ENCODE results near the gene ITCH. TPM values are rescaled to one million over a fixed set of nuclear protein-coding genes. Genes with fewer than 3 reads are reported as not detected.

The ITCH gene
- total RNA-seq, 1 donor from 2014 or later: 66.3 TPM

GRCh38 chr20:34368547-34368946 is 5.5 kb downstream of the ITCH start:
- peaks cover 50% of the 10 kb centered on the region for H3K36me3 Mint-ChIP-seq (ENCODE audit: low read depth)
- H3K4me1 Mint-ChIP-seq: peaks cover 38% of the 10 kb centered on the region
- no peak overlapping the region for H3K27ac Mint-ChIP-seq
- POLR2A ChIA-PET: no interaction called here
- no peaks in the 10 kb centered on the region for H3K9me3 Mint-ChIP-seq
- CTCF ChIA-PET: interaction anchor here (1.1 kb wide), 1 partner anchor 56 kb away, joined by 3 read pairs; no protein-coding TSS in a partner anchor
- no peaks in the 10 kb centered on the region for H3K27me3 Mint-ChIP-seq
- H3K4me3 Mint-ChIP-seq: no peak overlapping the region
- TF ChIP-seq CTCF (IDR thresholded peaks at IDR 0.05): no peak
- intact Hi-C loops (cut with micrococcal nuclease): loop anchor here (10.0 kb wide), 1 partner anchor 456 kb away; the partner anchor contains the start of gene NCOA6
- ATAC-seq (ENCODE audit: low read depth) (no peak), DNase-seq (no peak)

GRCh38 chr20:34369265-34369664 is 6.2 kb downstream of the ITCH start:
- intact Hi-C loops (cut with micrococcal nuclease): loop anchor here (10.0 kb wide), 1 partner anchor 456 kb away; the partner anchor contains the start of gene NCOA6
- TF ChIP-seq CTCF (IDR thresholded peaks at IDR 0.05): no peak
- ChIA-PET CTCF (interaction anchor here (1.1 kb wide), 1 partner anchor 57 kb away, joined by 3 read pairs; no protein-coding TSS in a partner anchor), POLR2A (no interaction called here)
- no peaks in the 10 kb centered on the region for H3K27me3 Mint-ChIP-seq
- H3K4me1 Mint-ChIP-seq: peaks cover 32% of the 10 kb centered on the region
- H3K9me3 Mint-ChIP-seq: no peaks in the 10 kb centered on the region
- ATAC-seq (ENCODE audit: low read depth) (no peak), DNase-seq (no peak)
- no peak overlapping the region for H3K27ac Mint-ChIP-seq
- peaks cover 56% of the 10 kb centered on the region for H3K36me3 Mint-ChIP-seq (ENCODE audit: low read depth)
- H3K4me3 Mint-ChIP-seq: no peak overlapping the region

- no peak overlapping the region for H3K4me3 Mint-ChIP-seq
- peaks cover 58% of the 10 kb centered on the region for H3K36me3 Mint-ChIP-seq (ENCODE audit: low read depth)
- no peak for ATAC-seq (ENCODE audit: low read depth)
- no peaks in the 10 kb centered on the region for H3K9me3 Mint-ChIP-seq
- intact Hi-C loops (cut with micrococcal nuclease): no loop called here
- no peak for TF ChIP-seq CTCF (IDR thresholded peaks at IDR 0.05)
- peaks cover 30% of the 10 kb centered on the region for H3K4me1 Mint-ChIP-seq
- H3K27me3 Mint-ChIP-seq: no peaks in the 10 kb centered on the region
- CTCF ChIA-PET: no interaction called here
- POLR2A ChIA-PET: no interaction called here
- H3K27ac Mint-ChIP-seq: no peak overlapping the region
- no peak for DNase-seq
Measured at GRCh38 chr20:34370062-34370461, 7.0 kb downstream of the ITCH start.

- CTCF ChIA-PET: interaction anchor here (1.0 to 1.3 kb wide), 2 partner anchors 33 to 61 kb away, joined by 3 to 5 read pairs; no protein-coding TSS in a partner anchor
- H3K27me3 Mint-ChIP-seq: no peaks in the 10 kb centered on the region
- H3K27ac Mint-ChIP-seq: no peak overlapping the region
- ATAC-seq (ENCODE audit: low read depth) (no peak), DNase-seq (no peak)
- H3K36me3 Mint-ChIP-seq (ENCODE audit: low read depth): peaks cover 55% of the 10 kb centered on the region
- peaks cover 22% of the 10 kb centered on the region for H3K4me1 Mint-ChIP-seq
- H3K9me3 Mint-ChIP-seq: no peaks in the 10 kb centered on the region
- no peak overlapping the region for H3K4me3 Mint-ChIP-seq
- intact Hi-C loops (cut with micrococcal nuclease): no loop called here
- POLR2A ChIA-PET: interaction anchor here (1.0 kb wide), 1 partner anchor 9 kb away, joined by 4 read pairs; no protein-coding TSS in a partner anchor
- no peak for TF ChIP-seq CTCF (IDR thresholded peaks at IDR 0.05)
Measured at GRCh38 chr20:34373445-34373844, 10.4 kb downstream of the ITCH start.

- Mint-ChIP-seq H3K27ac (no peak overlapping the region), H3K27me3 (no peaks in the 10 kb centered on the region), H3K36me3 (ENCODE audit: low read depth) (peaks cover 52% of the 10 kb centered on the region), H3K9me3 (no peaks in the 10 kb centered on the region), H3K4me1 (peaks cover 22% of the 10 kb centered on the region), H3K4me3 (no peak overlapping the region)
- no peak for TF ChIP-seq CTCF (IDR thresholded peaks at IDR 0.05)
- intact Hi-C loops (cut with micrococcal nuclease): no loop called here
- ChIA-PET POLR2A (interaction anchor here (0.6 to 1.3 kb wide), 3 partner anchors 9 to 67 kb away, joined by 3 to 5 read pairs (median 4); partner anchors contain the start of gene ITCH), CTCF (interaction anchor here (1.0 to 1.3 kb wide), 2 partner anchors 33 to 61 kb away, joined by 3 to 5 read pairs; no protein-coding TSS in a partner anchor)
- no peak for ATAC-seq (ENCODE audit: low read depth)
- no peak for DNase-seq
Measured at GRCh38 chr20:34374209-34374760, 11.2 kb downstream of the ITCH start.
